BE2C (cell line): ENCODE data around the gene FOXO3.

Experiments
- DNase-seq: peaks from one replicate; pipeline ENCODE4 v3.0.0-alpha.2; 2020
- H3K27me3 ChIP-seq: fragments of 250-450 bp; sonication (Bioruptor Pico); 2 replicates; pipeline ENCODE4 v1.5.1; 2020; ENCODE audit warnings: mild to moderate bottlenecking
- H3K36me3 ChIP-seq: fragments of 250-450 bp; sonication (Bioruptor Pico); 2 replicates; pipeline ENCODE4 v1.5.1; 2020; ENCODE audit warnings: mild to moderate bottlenecking
- H3K4me1 ChIP-seq: fragments of 250-450 bp; sonication (Bioruptor Pico); 2 replicates; pipeline ENCODE4 v1.5.1; 2020
- H3K4me3 ChIP-seq: 2 replicates; pipeline ENCODE4 v1.5.1; 2011; ENCODE audit warnings: low read depth, low read length
- H3K9me3 ChIP-seq: fragments of 250-450 bp; sonication (Bioruptor Pico); 2 replicates; pipeline ENCODE4 v1.5.1; 2020
- TF ChIP-seq, protein P1 (sequence below): IDR thresholded peaks from 2 replicates; pipeline ENCODE4 v1.5.1; 2012; ENCODE audit warnings: mild to moderate bottlenecking, low read depth, low read length

Gene FOXO3

DNA sequence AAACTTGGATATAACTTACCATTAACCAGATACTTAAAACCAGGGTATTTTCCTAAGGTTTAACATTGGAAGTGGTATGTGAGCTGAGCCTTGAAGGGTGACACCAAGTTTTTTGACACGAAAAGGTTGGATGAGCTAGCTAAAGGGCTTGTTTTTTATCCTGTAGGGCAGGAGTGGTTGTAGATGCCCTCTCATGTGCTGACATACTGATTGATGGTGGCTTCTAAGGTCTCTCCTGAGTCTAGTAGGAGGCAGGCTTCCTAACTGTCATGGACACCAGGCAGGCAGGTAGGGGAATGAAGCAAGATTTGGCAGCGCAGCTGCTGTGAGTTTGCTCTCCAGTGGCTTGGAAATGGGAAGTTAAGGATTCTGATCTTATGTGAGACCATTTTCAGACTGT, 66.1 kb downstream of the FOXO3 start:
- TF ChIP-seq, protein P1, sequence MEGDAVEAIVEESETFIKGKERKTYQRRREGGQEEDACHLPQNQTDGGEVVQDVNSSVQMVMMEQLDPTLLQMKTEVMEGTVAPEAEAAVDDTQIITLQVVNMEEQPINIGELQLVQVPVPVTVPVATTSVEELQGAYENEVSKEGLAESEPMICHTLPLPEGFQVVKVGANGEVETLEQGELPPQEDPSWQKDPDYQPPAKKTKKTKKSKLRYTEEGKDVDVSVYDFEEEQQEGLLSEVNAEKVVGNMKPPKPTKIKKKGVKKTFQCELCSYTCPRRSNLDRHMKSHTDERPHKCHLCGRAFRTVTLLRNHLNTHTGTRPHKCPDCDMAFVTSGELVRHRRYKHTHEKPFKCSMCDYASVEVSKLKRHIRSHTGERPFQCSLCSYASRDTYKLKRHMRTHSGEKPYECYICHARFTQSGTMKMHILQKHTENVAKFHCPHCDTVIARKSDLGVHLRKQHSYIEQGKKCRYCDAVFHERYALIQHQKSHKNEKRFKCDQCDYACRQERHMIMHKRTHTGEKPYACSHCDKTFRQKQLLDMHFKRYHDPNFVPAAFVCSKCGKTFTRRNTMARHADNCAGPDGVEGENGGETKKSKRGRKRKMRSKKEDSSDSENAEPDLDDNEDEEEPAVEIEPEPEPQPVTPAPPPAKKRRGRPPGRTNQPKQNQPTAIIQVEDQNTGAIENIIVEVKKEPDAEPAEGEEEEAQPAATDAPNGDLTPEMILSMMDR: no peak
- Histone ChIP-seq H3K4me1 (peaks cover 4% of the 10 kb centered on the region; the same call in 1 of the 2 replicates), H3K4me3 (no peak overlapping the region), H3K36me3 (no peaks in the 10 kb centered on the region), H3K9me3 (no peaks in the 10 kb centered on the region), H3K27me3 (no peaks in the 10 kb centered on the region)
- no peak for DNase-seq

DNA sequence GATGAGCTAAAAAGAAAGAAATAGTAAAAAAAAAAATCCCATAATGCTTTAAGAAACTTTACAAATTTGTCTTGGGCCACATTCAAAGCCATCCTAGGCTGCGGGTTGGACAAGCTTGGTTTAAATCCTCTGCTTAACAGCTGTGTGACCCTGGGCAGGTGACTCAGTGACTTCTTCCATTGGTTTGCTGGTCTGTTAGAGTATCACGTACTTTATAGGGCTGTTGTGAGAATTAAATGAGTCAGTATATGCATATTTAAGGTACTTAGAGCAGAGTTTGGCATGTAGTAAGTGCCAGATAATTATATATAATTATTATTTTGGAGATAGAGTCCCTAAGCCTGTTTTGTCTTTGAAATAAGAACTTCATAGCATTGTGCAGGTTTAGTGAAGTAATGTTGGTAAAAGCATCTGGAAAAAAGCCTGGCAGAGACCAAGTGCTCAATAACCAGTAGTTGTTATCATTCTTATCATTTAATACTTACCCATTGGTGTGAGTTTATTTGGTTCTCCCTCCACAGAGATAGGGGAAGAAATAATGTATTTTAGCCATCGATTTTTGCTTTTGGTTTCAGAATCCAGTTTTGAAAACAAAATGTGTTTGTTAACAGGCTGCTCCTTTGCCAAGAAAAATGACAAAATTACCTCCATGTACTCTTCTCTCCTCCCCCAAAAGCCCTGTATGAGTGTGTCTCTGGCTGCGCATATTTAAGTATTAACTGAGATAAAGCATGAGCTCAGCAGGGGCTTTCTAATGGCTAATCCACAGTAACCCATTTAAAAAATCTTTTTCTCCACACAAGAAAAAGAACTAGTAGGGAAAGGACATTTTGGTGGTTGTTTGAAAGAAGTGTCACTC, 67.2 kb downstream of the FOXO3 start:
- H3K4me1 ChIP-seq: peaks cover 5% of the 10 kb centered on the region; the same call in 1 of the 2 replicates
- no peak for DNase-seq
- no peaks in the 10 kb centered on the region for H3K27me3 ChIP-seq
- H3K4me3 ChIP-seq: no peak overlapping the region
- no peaks in the 10 kb centered on the region for H3K9me3 ChIP-seq
- TF ChIP-seq, protein P1: no peak
- H3K36me3 ChIP-seq: no peaks in the 10 kb centered on the region

DNA sequence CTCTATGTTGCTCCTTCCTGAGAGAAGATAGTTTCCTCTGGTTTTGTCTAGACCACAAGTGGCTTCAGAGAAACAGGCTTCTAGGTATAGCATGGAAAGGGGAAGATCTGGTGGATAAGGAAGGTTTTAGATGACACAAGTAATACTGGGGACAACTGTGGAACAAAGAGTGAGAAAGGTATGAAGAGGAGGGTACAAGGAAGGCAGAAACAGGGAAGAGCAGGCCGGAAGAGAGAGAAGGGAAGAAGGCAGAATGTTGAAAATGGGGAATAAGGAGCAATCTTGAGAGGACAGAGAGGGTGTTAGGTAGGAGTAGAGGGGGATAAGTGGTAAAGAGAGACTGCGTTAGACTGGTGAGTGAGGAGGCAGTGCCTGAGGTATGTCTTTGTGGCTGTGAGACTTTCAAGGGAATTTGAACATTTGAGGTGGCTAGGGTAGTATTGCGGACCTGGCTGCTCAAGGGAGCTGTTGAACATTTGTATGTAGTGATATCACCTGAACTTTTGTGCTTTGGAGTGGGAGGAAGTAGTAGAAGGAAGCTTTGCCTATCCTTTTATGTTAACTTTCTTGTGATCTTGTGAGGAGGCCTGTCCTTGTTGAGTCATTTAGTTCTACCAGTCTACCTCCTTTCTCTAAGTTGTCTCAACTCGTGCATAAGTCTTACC, 69.5 kb downstream of the FOXO3 start:
- Histone ChIP-seq H3K4me3 (no peak overlapping the region), H3K36me3 (no peaks in the 10 kb centered on the region), H3K9me3 (no peaks in the 10 kb centered on the region), H3K27me3 (no peaks in the 10 kb centered on the region), H3K4me1 (peaks cover 13% of the 10 kb centered on the region)
- DNase-seq: no peak
- TF ChIP-seq, protein P1: no peak

DNA sequence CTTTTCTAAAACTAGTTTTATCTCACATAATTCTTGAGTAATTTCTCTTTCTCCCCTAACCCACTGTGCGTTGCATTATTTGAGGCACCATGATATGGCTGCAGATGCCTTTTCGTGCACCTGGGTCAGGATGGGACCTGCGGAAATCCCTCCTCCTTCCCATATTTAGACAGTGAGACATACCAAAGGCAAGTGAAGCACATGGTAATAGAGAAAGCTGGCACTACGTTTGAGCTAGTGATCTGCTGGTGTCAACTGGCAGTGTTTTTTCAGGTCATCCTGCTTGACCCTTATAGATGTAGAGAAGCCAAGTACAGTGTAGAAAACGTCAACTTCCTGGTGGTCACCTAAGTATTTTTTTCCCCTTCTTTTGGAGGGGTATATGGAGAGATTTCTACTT, 71.7 kb downstream of the FOXO3 start:
- TF ChIP-seq, protein P1: no peak
- no peak for DNase-seq

DNA sequence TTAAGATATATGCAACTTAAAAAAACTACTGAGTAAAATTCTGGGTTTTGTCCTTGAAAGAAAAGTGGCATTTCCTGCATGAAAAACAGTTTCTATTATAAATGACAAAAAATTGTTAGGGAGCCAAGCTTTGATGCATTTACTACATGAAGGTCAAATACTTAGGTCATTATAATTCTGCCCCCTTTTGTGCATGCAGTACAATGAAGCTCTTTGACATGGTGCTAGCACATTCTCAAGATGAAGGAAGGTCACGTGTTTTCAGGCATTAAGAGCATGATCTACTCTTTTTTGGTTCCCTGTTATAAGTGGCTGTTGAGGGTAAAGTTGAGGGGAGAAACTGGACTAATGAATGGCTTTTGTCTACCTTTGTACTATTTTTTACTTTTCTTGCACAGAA, 72.7 kb downstream of the FOXO3 start:
- Histone ChIP-seq H3K4me1 (peaks cover 13% of the 10 kb centered on the region), H3K9me3 (no peaks in the 10 kb centered on the region), H3K4me3 (no peak overlapping the region), H3K36me3 (no peaks in the 10 kb centered on the region), H3K27me3 (no peaks in the 10 kb centered on the region)
- no peak for DNase-seq
- TF ChIP-seq, protein P1: no peak

More for the DNA sequence above, 71.7 kb downstream of the FOXO3 start:
- H3K9me3 ChIP-seq: no peaks in the 10 kb centered on the region
- no peaks in the 10 kb centered on the region for H3K27me3 ChIP-seq
- H3K4me1 ChIP-seq: peaks cover 13% of the 10 kb centered on the region
- H3K36me3 ChIP-seq: no peaks in the 10 kb centered on the region
- H3K4me3 ChIP-seq: no peak overlapping the region
